SKM-1 treated with dmso at 0.1 percent for 144 hours (cell line): Measurements from ENCODE around the gene CD34.

Experiments used
- DNase-seq: peaks from one replicate; lab custom pipeline; 2025; ENCODE audit not compliant: unreplicated experiment; lab: John Stamatoyannopoulos, UW

The CD34 gene

GRCh38 chr1:207858281-207858680 is 52.6 kb downstream of the CD34 start:
- no peak for DNase-seq

GRCh38 chr1:207857447-207857846 is 53.5 kb downstream of the CD34 start:
- DNase-seq, result no peak

- no peak for DNase-seq
Observed at GRCh38 chr1:207856276-207857023, 54.5 kb downstream of the CD34 start.

DNA sequence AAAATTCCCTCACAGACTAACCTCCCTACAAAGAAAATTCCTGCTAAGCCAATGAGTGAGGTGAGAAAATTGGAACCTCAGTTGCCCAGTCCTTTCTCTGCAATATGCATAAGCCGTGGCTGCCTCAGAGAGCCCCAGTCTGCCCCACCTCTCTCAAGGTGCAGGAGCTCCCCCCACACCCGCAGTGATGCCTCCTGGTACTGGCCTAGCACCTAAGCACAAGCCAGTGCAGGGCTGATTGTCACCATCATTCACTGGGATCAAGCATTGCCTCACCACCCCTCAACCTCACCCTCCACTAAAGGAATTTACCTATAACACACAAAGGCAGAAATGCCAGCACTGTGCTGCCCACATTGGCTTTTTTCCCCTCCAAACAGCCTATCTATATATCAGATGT is 56.9 kb downstream of the CD34 start:
- no peak for DNase-seq

GRCh38 chr1:207853372-207853757 is 57.6 kb downstream of the CD34 start:
- no peak for DNase-seq

DNA sequence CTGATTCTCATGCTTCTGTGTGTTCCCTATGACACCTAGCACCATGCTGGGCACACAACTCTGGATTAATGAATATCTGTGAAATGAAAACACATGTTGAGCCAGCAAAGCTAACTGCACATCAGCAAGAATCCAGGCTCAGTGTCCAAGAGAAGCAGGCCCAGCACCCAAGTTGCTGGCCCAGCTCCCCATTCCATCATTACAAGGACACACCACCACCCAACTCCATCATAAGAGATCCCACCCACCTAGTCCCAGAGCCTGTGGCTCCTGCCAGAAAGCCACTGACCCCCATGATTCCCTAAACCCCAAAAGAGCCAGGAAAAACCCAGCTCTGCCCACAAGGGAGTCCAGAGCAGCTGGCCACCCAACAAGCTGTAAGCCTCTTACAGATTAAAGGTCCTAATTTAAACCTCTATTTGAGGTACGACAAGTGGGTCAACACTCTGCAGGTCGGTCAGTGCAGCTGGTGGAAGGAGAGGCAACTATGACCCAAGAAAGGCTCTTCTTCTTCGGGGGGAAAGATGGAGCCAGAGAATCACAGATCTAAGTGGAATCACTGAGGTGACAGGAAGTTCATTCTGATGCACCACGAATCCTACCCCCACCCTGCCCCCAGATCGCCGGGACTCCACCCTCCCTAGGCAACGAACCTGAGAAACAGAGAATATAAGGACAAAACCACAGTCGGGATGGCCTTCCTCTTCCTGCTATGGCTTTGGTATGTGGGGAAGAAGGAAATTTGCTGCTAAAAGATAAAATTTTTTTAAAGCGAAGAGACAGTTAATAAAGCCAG is 58.2 kb downstream of the CD34 start:
- DNase-seq, result no peak

DNA sequence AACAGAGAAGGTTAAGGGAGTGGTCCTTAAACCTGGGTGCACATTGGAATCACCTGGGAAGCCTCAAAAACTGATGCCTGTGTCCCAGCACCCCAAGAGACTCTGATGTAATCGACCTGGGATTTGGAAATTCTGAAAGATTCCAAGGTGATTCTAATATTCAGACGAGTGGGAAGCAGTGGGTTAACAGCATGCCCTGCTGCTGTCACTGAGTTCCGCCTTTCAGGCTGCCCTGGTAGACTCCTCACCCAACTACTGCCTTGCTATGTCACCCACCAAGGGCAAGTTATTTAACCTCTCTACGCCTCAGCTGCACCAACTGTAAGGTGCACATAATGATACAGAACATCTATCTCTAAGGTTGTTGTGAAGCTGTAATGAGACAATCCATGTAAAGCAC is 59.2 kb downstream of the CD34 start:
- DNase-seq, result no peak

- DNase-seq, result no peak
Observed at GRCh38 chr1:207850621-207851407, 60.1 kb downstream of the CD34 start.

DNA sequence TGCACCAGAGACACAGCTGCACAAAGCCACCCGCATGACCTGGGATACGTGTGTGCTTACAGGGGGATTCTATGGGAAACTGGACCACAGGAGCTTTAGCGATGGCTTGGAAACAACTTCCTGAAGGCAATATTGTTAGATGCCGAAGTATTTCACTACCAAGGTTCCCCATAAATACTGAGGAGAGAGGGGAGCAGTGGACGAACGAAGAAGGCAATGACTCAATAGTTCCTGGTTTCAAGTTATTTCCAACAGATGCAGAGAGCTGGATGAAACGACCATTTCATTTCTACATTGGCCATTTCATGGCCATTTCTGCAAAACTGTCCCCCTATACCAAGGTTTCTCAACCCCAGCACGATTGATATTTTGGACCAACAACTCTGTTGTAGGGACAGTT is 61.3 kb downstream of the CD34 start:
- no peak for DNase-seq

- DNase-seq, result no peak
Observed at GRCh38 chr1:207849016-207849415, 61.9 kb downstream of the CD34 start.

GRCh38 chr1:207848234-207848633 is 62.7 kb downstream of the CD34 start:
- peak; percentile 96 for DNase-seq

DNA sequence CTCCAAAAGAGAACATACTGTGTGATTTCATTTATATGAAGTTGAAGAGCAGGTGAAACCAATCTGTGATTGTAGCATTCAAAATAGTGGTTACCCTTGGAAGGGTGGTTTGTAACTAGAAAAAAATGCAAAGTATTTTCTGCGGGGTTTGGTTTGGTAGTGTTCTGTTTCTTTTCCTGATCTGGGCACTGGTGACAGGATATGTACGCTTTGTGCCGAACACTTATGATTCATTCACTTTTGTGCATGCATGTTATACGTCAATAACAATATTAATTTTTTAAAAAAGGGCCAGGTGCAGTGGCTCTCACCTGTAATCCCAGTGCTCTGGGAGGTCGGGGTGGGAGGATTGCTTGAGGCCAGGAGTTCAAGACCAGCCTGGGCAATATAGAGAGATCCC is 63.8 kb downstream of the CD34 start:
- DNase-seq, result no peak

DNA sequence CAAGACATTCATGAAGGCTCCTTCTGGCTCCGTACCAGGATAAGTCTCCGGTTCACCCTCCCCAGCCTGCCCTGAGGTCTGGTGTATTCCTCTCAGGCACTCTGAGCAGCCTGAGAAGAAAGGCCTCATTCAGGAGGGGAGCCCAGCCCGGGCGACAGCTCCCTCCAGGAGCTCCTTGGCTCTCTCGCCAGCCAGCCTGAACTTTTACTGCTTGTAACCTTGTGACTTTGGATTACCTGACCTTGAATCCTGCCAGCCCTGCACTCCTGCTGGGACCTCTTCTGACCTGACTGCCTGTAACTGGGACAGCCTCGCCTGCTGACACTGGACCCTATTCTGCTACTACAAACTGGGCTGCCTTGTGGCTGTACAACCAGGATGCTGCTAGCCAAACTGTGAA is 65.8 kb downstream of the CD34 start:
- DNase-seq, result no peak

DNA sequence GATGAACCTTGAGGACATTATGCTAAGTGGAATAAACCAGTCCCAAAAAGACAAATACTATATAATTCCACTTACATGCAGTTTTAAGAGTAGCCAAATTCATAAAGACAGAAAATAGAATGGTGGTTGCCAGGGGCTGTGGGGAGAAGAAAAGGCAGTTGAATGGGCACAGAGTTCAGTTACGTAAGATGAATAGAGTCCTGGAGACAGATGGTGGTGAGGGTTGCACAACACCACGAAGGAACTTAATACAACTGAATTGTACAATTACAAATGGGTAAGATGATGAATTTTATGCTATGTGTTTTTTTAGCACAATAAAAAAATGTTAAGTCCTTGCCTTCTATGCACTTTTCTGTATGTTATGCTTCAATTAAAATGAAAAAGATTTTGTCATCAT is 66.6 kb downstream of the CD34 start:
- peak; percentile 93 for DNase-seq

DNA sequence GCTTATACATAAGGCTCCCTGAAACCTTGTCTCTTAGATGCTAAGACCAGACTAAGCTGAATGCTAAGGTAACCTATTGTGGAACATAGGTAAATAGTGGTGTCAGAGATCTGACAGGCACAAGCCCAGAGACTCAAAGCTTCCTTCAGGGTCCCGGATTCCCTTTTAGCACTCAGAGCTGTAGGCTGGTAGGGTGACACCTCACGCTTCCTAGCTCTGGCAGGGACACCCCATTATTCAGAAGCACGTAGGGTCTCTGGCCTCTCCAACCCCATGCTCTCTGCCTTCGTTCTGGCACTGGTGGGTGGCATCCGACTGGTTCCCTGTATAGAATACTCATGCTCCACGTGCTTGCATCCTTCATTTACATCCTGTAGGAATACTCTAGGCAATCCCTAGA is 68.4 kb downstream of the CD34 start:
- no peak for DNase-seq

- DNase-seq, result no peak
Observed at GRCh38 chr1:207841901-207842300, 69.0 kb downstream of the CD34 start.

DNA sequence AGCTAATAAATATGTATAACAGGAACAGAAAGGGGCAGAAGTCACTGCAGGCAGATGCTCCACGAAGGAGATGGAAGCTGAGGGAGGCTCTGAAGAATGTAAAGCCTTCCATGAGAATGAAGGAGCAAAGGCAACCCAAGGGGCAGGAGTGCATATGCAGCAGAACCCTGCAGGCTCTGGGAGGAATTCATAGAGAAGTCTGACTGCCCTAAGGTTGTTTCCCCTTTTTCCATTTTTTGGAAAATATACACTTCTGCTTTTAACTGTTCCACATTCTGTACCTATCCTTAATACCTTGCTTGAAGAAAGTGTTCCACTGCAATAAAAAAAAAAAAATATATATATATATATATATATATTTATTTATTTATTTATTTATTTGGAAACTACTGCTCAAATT is 69.6 kb downstream of the CD34 start:
- DNase-seq, result peak; percentile 52

- DNase-seq, result no peak
Observed at GRCh38 chr1:207840380-207840779, 70.5 kb downstream of the CD34 start.

GRCh38 chr1:207839083-207839413 is 71.9 kb downstream of the CD34 start:
- DNase-seq, result no peak

- no peak for DNase-seq
Observed at GRCh38 chr1:207838156-207839082, 72.5 kb downstream of the CD34 start.

DNA sequence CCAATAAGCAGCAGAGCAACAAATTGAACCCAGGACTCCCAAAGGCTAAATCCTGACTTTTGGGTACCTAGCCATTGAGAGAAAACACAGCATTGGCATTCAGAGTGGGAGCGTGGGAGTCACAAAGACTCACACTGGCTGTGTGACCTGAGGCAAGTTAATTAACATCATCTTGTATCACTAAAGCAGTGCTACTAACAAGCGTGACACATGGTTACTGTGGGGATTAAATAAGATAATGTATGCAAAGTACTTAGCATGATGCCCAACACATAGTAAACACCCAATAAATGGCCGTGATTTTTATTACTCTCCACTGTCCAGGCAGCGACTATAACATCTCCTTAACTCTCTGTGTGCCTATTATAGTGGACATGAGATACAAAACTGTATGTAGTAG is 73.3 kb downstream of the CD34 start:
- no peak for DNase-seq
